Suppressor macrophage treated with lipopolysaccharide for 4 hours (primary cell): Measurements from ENCODE around the gene GRPEL2.

ENCODE experiments used
- DNase-seq: peaks from one replicate; pipeline ENCODE4 v3.0.0-alpha.2; 2020

Gene GRPEL2

DNA sequence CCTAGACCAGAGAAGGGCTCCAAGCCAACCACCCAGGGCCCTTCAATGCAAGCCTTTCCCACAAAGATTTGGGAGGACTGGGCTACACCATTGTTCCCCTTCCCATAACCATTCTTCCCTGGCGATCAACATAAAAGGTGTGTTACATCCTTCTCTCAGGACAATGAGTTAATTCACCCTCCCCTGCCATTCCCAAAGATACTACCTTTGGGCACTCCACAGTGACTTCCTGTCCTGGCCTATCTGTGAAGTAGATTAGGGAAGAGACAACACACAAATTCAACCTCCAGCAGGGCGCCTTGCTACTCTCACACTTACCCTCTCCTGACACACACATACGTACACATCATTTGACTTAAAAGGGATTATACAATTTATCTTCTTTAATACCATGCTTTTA is 57.0 kb downstream of the GRPEL2 start:
- no peak for DNase-seq
